GM18951 (cell line): ENCODE measurements around the gene EFL1.

Experiments used
- POLR2A ChIP-seq: IDR thresholded peaks from 4 replicates; pipeline ENCODE4 v1.6.1; 2011; ENCODE audit warnings: mild to moderate bottlenecking; ENCODE audit not compliant: insufficient read length, insufficient read depth; ENCODE audit errors: extremely low read depth
- in situ Hi-C: fragments of 300-500 bp; cut with MboI; formaldehyde crosslinking; loops from one replicate; pipeline ENCODE4 v1.12.0; 2022; ENCODE audit warnings: low sequenced_read_pairs, mixed read lengths, inconsistent platforms; ENCODE audit not compliant: unreplicated experiment

The EFL1 gene

DNA sequence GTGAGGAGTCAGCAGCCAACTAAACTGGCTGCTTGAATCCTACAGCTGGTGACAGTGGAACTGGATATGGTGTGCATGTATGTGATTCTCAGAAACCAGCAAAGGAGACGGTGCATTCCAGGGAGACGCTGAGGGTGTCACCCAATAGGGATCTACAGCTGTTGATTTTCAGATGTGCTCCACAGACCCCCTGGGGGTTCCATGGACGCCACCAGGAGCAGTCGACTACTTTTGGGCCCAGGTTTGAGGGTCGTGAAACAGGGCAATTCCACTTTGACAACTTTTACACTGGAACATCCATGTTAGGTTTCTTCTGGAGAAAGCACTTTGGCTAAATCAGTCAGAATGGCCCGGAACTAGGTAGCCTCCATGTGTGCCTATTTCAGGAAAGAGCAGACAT is 145.2 kb downstream of the EFL1 start:
- in situ Hi-C loops: no loop called here
- no peak for TF ChIP-seq POLR2A

- in situ Hi-C loops: no loop called here
- no peak for TF ChIP-seq POLR2A
Measured at GRCh38 chr15:82114660-82115059, 147.9 kb downstream of the EFL1 start.

DNA sequence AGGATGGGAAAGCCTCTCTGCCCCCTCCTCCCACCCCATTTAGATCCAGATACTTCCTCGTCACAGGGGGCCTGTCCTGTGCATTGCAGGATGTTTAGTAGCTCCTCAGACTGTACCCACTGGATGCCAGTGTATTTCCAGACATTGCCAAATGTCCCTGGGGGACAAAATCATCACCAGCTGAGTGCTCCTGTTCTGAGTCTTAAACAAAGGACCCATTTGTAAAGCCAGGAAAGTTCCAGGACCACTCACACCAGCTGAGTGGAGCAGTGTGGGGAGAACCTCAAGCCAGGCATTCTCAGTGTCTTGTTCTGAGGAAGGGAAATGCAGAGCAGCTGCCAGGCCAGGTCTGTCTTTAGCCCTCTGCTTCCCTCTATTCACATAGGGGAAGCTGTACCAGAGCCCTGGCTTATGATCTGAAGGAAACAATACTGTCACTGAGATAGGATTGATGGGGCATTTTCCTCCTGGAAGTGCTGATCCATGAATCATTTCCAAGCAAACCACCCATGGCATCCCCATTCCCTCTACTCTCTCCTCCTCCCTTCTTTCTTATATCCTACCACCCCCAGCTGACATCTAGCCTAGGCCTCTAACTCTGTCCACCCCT is 149.3 kb downstream of the EFL1 start:
- no peak for TF ChIP-seq POLR2A
- in situ Hi-C loops: no loop called here

DNA sequence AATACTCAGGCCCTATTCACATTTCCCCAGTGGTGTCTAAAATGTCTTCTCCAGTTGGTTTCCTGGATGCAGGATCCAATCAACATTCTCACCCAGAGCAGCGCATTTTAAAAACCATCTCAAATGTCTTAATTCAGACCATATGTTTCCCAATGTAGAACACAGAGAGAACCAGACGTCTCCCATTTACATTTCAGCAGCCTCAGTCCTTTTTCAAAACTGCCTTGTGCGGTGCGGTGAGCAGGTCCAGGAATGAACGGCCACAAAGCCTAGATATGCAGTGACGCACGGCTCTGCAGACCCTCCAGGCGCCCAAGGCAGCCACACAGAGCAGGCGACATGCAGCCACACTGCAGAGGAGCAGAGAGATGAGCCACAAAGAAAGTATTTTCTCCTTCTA is 150.6 kb downstream of the EFL1 start:
- in situ Hi-C loops: no loop called here
- TF ChIP-seq POLR2A: no peak

DNA sequence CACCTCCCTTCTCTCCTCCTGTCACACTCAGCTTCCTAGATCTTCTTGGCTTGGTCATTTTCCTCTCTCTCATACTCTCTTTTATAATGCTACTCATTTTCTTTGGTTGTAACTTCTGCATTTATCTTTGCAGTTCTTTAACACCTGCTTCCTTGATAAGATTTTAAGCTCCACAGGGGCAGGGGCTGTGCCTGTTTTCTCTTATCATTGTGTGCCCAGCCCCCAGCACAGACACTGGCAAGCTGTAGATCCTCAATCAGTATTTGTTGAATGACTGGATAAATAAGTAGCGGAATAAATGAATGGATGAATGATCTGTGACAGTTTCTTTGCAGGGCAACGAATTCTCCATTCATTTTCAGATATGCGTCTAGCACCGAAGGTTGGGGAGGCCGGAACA is 152.4 kb downstream of the EFL1 start:
- TF ChIP-seq POLR2A: no peak
- in situ Hi-C loops: no loop called here

GRCh38 chr15:82108489-82109078 is 153.9 kb downstream of the EFL1 start:
- no peak for TF ChIP-seq POLR2A
- in situ Hi-C loops: no loop called here

DNA sequence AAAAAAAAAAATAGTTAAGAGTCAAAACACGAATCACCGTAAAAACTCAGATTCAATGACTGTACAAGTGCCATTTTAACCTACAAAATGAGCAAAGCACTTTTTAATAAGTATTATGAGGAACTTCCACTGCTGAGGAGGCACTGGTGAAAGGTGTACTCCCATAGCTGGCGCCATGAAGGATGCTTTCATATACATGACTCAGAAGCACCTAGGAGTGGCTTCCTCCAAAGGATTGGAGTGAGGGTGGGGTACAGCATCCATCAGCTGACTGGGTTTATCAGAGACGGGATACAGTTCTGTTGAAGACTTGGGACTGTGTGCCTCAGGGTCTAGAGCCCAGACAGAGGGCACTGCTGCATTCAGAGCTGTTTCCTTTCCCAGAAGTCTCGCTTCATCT is 155.9 kb downstream of the EFL1 start:
- TF ChIP-seq POLR2A: no peak
- in situ Hi-C loops: no loop called here

DNA sequence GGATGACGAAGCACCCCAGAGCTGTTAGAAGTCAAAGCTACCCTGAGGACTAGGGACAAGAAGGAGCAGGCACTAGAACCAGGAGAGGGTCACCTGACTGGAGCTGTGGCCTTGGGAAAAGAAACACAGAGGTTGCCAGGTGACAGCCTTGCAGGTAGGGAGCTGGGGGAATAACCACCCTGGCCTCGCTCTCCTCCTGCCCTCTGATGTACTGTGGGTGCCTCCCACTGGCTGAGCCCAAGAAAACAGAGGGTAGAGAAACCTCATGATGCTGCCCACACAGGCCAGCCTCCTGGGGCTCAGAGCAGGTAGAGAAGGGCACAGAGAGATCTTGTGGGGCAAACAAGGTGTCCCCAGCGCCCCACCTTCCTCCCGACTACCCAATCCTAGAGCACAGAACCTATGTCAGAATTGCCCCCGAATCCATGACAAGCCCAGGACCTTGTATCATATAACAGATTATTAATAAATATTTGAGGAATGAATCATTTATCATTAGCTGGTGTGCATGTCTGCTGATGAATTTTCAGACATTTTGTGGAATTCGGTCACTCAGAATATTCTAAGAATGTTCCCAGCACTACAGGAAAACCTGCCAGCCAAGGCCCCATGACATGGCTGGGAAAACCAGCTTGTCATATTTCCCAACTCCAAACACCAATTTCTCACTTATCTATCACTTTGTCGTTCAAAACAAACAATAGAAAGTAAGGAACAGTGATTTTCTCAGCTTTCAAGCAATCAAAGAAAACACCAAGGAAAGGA is 156.9 kb downstream of the EFL1 start:
- no peak for TF ChIP-seq POLR2A
- in situ Hi-C loops: no loop called here

DNA sequence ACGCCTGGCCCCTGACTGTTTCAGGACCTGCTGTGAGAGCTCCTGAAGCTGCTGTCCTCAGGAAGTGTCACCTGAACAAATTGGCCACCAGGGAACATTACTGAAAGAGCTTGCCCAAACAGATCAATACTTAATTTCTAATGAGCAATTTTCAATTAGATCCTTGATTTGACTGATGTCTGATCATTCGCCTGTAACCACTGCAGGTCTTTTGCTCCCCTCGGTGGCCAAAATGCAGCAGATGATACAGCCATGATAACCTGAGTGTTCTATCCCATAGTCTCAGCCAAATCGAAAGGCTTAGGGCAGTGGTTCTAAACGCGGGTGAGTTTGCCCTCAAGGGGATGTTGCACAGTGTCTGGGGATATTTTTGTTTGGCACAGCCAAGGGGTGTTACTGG is 159.1 kb downstream of the EFL1 start:
- in situ Hi-C loops: no loop called here
- TF ChIP-seq POLR2A: no peak

GRCh38 chr15:82100111-82100929 is 162.2 kb downstream of the EFL1 start:
- TF ChIP-seq POLR2A: no peak
- in situ Hi-C loops: no loop called here

- no peak for TF ChIP-seq POLR2A
- in situ Hi-C loops: no loop called here
Measured at GRCh38 chr15:82098674-82099073, 163.9 kb downstream of the EFL1 start.

- in situ Hi-C loops: no loop called here
- no peak for TF ChIP-seq POLR2A
Measured at GRCh38 chr15:82095803-82096202, 166.7 kb downstream of the EFL1 start.

GRCh38 chr15:82093774-82094211 is 168.7 kb downstream of the EFL1 start:
- TF ChIP-seq POLR2A: no peak
- in situ Hi-C loops: no loop called here

DNA sequence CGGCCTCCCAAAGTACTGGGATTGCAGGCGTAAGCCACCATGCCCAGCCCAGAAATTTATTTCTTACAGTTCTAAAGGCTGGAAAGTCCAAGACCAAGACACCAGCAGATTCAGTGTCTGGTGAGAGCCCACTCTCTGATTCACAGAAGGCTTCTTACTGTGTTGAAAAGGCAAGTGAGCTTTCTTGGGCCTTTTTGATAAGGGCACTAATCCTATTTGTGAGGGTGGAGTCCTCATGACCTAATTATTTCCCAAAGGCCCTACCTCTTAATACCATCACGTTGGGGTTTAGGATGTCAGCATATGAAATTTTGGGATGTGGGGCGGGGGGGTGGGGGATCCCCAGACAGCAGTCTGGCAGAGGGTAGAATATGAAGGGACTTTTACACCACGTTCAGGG is 169.2 kb downstream of the EFL1 start:
- no peak for TF ChIP-seq POLR2A
- in situ Hi-C loops: no loop called here

- TF ChIP-seq POLR2A: no peak
- in situ Hi-C loops: no loop called here
Measured at GRCh38 chr15:82091636-82092140, 170.8 kb downstream of the EFL1 start.
